ENCODE measurements around the gene SLC25A47. TPM values are rescaled to one million over a fixed set of nuclear protein-coding genes. Genes with fewer than 3 reads are reported as not detected.
A peak's percentile ranks its signal among the peaks of the same experiment; 100 is the strongest.
"Not testable (repeated sequence)": the region's sequence is repeated elsewhere in the genome, so short reads cannot be mapped to it uniquely, and the experiment has no call there.

SLC25A47 gene
- total RNA-seq, 1 donor from 2014 or later: not detected

DNA sequence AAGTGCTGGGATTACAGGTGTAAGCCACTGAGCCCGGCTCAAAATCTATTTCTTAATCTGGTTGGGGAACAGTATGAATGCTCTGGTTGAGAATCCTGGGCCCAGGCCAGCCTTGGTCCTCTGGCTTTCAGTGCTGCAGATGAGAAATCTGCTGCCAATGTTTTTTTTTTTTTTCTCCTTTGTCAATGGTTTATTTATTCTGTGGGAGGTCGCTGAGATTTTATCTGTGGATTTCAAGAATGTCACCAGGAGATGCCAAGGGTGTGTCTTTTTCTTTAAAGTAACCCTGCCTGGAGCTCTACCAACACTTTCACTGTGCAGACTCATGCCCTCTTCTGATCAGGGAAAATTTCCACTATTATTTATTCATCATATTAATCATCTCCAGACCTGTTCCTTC lies 20.5 kb upstream of the SLC25A47 start:
- intact Hi-C loops (cut with DNase I): no loop called here
- DNase-seq (ENCODE audit: low spot score): no peak
- ATAC-seq: no peak

DNA sequence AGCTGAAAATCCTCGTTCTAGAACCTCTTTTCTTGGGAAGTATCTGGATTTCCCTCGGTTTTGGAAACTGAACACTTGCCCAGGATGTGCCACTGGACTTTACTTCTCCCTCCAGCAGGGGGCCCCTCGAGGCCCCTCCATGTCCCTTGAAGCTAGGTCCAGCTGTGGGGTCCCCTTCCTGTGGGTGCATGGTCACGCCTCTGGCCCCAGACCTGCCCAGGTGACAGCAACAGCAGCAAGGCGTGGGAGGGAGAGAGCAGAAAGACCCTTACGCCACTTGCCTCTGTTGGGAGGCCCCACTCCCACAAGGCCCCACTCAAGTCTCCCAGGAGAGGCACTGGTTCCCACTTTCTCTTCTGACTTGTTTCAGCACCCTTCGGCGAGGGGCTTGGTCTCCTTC lies 20.0 kb upstream of the SLC25A47 start:
- DNase-seq (ENCODE audit: low spot score): no peak
- no peak for ATAC-seq
- intact Hi-C loops (cut with DNase I): no loop called here

GRCh38 chr14:100303925-100304324 lies 19.2 kb upstream of the SLC25A47 start:
- DNase-seq (ENCODE audit: low spot score): no peak
- no peak for ATAC-seq
- intact Hi-C loops (cut with DNase I): no loop called here

DNA sequence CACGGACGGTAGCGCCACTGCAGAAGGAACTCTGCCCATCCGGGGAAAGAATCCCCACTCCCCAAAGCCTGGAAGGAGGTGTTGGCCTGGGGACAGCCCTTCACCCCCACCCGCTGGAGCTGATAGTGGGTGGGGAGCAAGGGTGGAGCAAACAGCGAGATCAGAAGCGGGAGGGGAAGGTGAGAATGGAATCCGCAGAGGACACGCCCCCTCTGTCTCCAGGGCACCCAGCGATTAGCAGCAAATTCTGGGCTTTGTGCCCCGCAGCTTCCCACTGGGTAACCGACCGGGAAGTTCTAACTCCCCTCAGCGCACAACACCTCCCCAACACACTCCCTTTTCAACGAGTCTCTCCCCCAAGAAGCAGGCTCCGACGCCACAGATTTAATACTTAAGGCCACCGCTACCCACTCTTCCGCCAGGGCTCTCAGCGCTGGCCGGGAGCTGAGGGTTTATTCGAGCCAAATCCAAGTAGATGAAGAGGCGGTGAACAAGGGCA lies 18.3 kb upstream of the SLC25A47 start:
- DNase-seq (ENCODE audit: low spot score) (peak; percentile 75), ATAC-seq (peak; percentile 56)
- intact Hi-C loops (cut with DNase I): no loop called here

- intact Hi-C loops (cut with DNase I): no loop called here
- ATAC-seq: peak; percentile 4
- DNase-seq (ENCODE audit: low spot score): peak; percentile 71
Observed at GRCh38 chr14:100305324-100306100, 17.6 kb upstream of the SLC25A47 start.

GRCh38 chr14:100306101-100306997 lies 16.8 kb upstream of the SLC25A47 start, which contains the start of gene SLC25A29:
Gene SLC25A29 (minus strand): TSS chr14:100306444. CDS start chr14:100306232, 212 bp downstream.
- ATAC-seq (peak; percentile 87), DNase-seq (ENCODE audit: low spot score) (peak; percentile 90)
- intact Hi-C loops (cut with DNase I): no loop called here

DNA sequence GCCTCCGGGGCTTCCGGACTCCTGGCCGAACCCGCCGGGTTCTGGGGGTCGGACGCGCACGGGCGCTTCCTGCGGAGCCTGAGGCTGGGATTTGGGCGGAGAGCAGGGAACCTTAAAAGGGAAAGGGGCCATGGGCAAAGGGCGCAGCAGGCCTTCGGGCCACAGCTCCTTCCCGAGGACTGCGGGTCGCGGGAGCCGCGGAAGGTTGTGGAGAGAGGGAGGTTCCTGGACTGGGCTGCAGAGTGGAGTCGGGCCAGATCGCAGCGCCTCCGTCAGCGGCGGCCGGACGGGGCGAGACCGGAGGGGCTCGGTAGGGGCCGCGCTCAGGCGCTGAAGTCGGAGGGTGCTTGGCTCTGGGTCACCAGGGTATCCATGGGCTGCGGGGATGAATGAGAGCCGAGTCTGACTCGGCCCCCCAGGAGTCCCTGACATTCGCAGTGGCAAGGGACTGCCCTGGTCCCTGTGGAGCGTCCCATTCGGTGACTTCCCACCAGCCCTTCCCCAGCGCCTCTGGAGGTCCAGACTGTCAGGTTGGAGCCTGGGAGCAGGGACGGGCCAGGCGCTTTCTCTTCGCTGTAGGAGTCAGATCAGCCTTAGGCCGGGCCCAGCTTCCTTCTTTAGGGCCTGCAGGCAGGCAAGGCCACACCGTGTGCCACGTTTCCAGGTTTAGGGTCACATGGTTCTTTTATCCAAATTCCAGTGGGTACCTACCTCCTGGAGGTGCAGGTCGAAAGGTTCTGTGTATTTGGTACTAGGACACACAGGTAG lies 16.0 kb upstream of the SLC25A47 start:
- peak; percentile 74 for DNase-seq (ENCODE audit: low spot score)
- intact Hi-C loops (cut with DNase I): no loop called here
- peak; percentile 31 for ATAC-seq

DNA sequence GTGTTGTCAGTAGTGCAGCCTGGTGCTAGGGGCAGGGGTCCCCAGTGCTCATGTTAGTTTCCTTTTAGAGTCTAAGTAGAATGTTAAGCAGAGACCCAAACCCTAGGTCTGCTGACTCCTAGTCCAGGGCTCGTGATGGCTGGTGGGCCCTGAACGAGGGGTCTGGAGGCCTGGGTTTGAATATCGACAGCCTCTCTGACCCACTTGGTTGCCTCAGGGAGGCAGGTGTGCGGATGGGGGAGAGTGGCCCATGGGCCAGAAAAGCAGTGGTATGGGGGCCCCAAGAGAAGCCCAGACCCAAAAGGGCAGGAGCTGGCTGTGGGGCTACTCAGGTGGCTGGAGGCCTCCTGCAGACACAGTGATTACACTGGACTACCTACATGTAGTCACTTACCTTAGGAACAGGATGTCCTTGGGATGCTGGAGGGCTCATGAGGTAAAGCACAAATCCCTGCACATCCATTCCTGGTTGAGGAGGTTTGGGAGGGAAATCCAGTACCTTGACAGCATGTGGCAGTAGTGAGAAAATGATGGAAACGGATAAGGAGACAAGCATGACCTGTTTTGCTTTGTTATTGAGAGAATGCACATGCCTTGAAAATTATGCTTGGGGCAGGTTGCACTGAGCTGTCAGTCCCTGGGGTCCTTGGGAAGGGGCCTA lies 15.2 kb upstream of the SLC25A47 start:
- ATAC-seq (no peak), DNase-seq (ENCODE audit: low spot score) (no peak)
- intact Hi-C loops (cut with DNase I): no loop called here

- ATAC-seq; DNase-seq (ENCODE audit: low spot score); intact Hi-C loops (cut with DNase I): not testable (repeated sequence)
Observed at GRCh38 chr14:100308427-100308792, 14.7 kb upstream of the SLC25A47 start.

- intact Hi-C loops (cut with DNase I): no loop called here
- no peak for DNase-seq (ENCODE audit: low spot score)
- no peak for ATAC-seq
Observed at GRCh38 chr14:100309028-100309737, 14.0 kb upstream of the SLC25A47 start.

DNA sequence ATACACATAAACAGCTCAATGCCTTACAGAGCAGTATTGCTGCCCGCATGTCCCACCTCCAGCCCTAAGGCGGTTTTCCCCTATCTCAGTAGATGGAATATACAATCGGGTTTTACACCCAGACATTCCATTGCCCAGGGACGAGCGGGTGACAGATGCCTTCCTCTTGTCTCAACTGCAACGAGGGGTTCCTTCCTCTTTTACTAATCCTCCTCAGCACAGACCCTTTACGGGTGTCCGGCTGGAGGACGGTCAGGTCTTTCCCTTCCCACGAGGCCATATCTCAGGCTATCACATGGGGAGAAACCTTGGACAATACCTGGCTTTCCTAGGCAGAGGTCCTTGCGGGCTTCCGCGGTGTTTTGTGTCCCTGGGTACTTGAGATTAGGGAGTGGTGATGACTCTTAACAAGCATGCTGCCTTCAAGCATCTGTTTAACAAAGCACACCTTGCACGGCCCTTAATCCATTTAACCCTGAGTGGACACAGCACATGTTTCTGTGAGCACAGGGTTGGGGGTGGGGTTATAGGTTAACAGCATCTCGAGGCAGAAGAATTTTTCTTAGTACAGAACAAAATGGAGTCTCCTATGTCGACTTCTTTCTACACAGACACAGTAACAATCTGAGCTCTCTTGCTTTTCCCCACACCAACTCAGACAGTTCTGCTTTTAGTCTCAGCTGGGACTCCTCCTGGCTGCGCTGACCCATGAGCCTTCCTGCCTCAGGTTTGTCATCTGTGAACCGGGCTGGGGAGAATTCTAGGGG lies 10.8 kb upstream of the SLC25A47 start:
- DNase-seq (ENCODE audit: low spot score); intact Hi-C loops (cut with DNase I); ATAC-seq: not testable (repeated sequence)

- no peak for ATAC-seq
- DNase-seq (ENCODE audit: low spot score): no peak
- intact Hi-C loops (cut with DNase I): no loop called here
Observed at GRCh38 chr14:100312877-100313400, 10.2 kb upstream of the SLC25A47 start.

DNA sequence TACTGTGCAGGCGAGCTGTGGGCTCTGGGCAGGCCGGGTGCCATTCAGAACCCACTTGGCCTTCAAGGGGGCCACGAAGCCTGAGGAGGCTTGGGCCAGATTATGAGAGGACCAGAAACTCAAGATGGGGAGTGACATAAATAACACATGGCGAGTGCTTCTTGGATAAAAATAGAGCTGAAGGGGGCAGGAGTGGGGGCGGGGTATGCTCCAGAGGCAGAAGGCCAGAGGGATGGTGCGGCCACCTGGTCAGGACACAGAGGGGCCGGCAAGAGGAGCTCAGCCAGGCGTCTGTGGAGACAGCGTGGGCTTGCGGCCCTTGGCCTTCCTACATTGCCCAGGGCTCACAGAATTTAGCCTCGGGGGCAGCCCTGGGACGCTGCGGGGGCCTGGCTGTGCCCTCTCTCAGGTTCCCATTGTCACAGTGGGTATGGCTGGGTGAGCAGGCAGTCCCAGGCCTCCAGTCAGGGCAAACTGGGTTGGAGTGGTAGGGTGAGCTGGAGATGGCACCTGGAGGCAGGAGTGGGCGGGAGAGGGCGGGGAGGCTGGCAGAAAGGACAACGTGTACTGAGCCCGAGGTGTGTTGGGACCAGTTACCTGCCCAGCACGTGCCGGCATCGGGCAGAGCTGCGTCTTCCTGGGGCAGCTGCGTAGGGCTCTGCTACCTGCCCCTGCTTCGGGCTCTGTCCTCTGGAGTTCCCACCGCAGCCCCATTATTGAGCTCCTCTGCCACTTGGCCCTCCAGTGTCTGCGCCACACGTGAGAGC lies 9.5 kb upstream of the SLC25A47 start:
- no peak for ATAC-seq
- no peak for DNase-seq (ENCODE audit: low spot score)
- intact Hi-C loops (cut with DNase I): no loop called here

- intact Hi-C loops (cut with DNase I): no loop called here
- no peak for ATAC-seq
Observed at GRCh38 chr14:100314724-100315123, 8.4 kb upstream of the SLC25A47 start.

GRCh38 chr14:100317389-100317788 lies 5.8 kb upstream of the SLC25A47 start:
- peak; percentile 8 for ATAC-seq
- no peak for DNase-seq (ENCODE audit: low spot score)
- intact Hi-C loops (cut with DNase I): no loop called here

More at GRCh38 chr14:100314724-100315123, 8.4 kb upstream of the SLC25A47 start:
- no peak for DNase-seq (ENCODE audit: low spot score)
